Measurements from ENCODE around the gene PIPOX. TPM values are rescaled to one million over a fixed set of nuclear protein-coding genes. Genes with fewer than 3 reads are reported as not detected.

Gene PIPOX
- total RNA-seq, 1 donor from 2014 or later = 1.3 TPM

- no peaks in the 10 kb centered on the region for H3K4me1 ChIP-seq
- no peak overlapping the region for H3K4me3 ChIP-seq
- no peak overlapping the region for H3K27ac ChIP-seq
- intact Hi-C loops (cut with DNase I) = no loop called here
- no peak for TF ChIP-seq CTCF (IDR thresholded peaks at IDR 0.05)
- ATAC-seq (no peak), DNase-seq (no peak)
- no peaks in the 10 kb centered on the region for H3K9me3 ChIP-seq
- H3K27me3 ChIP-seq (ENCODE audit: low read depth) = peaks cover 28% of the 10 kb centered on the region
- H3K36me3 ChIP-seq = no peaks in the 10 kb centered on the region
These were observed 30.4 kb upstream of the PIPOX start for GRCh38 chr17:29012535-29012934.

GRCh38 chr17:29014716-29015115 is 28.2 kb upstream of the PIPOX start:
- intact Hi-C loops (cut with DNase I) = no loop called here
- Histone ChIP-seq H3K27ac (no peak overlapping the region), H3K27me3 (ENCODE audit: low read depth) (peaks cover 23% of the 10 kb centered on the region), H3K9me3 (no peaks in the 10 kb centered on the region), H3K4me3 (no peak overlapping the region), H3K36me3 (no peaks in the 10 kb centered on the region), H3K4me1 (peaks cover 3% of the 10 kb centered on the region)
- no peak for DNase-seq
- no peak for ATAC-seq
- TF ChIP-seq CTCF (IDR thresholded peaks at IDR 0.05) = no peak

GRCh38 chr17:29016345-29017210 is 26.4 kb upstream of the PIPOX start:
- Histone ChIP-seq H3K4me3 (no peak overlapping the region), H3K4me1 (peaks cover 10% of the 10 kb centered on the region), H3K27me3 (ENCODE audit: low read depth) (peaks cover 40% of the 10 kb centered on the region), H3K9me3 (no peaks in the 10 kb centered on the region), H3K36me3 (no peaks in the 10 kb centered on the region), H3K27ac (no peak overlapping the region)
- no peak for TF ChIP-seq CTCF (IDR thresholded peaks at IDR 0.05)
- DNase-seq (no peak), ATAC-seq (no peak)
- intact Hi-C loops (cut with DNase I) = no loop called here

GRCh38 chr17:29018788-29019474 is 24.0 kb upstream of the PIPOX start:
- TF ChIP-seq CTCF (IDR thresholded peaks at IDR 0.05) = no peak
- H3K4me1 ChIP-seq = peaks cover 10% of the 10 kb centered on the region
- DNase-seq (no peak), ATAC-seq (no peak)
- H3K9me3 ChIP-seq = no peaks in the 10 kb centered on the region
- H3K27me3 ChIP-seq (ENCODE audit: low read depth) = peaks cover 48% of the 10 kb centered on the region
- H3K36me3 ChIP-seq = no peaks in the 10 kb centered on the region
- intact Hi-C loops (cut with DNase I) = no loop called here
- H3K27ac ChIP-seq = no peak overlapping the region
- no peak overlapping the region for H3K4me3 ChIP-seq

- no peak for DNase-seq
- ATAC-seq = peak; percentile 49 to 60
- intact Hi-C loops (cut with DNase I) = no loop called here
- H3K27ac ChIP-seq = no peak overlapping the region
- peaks cover 52% of the 10 kb centered on the region for H3K27me3 ChIP-seq (ENCODE audit: low read depth)
- no peaks in the 10 kb centered on the region for H3K36me3 ChIP-seq
- no peaks in the 10 kb centered on the region for H3K9me3 ChIP-seq
- peak overlapping the region; percentile 19 for H3K4me3 ChIP-seq
- H3K4me1 ChIP-seq = peaks cover 10% of the 10 kb centered on the region
- TF ChIP-seq CTCF (IDR thresholded peaks at IDR 0.05) = no peak
These were observed 23.3 kb upstream of the PIPOX start for GRCh38 chr17:29019475-29020181.

Measured in lower lobe of right lung (tissue), 2 donors.